Measurements from ENCODE around the gene APLF. TPM values are rescaled to one million over a fixed set of nuclear protein-coding genes. Genes with fewer than 3 reads are reported as not detected.

The APLF gene
- total RNA-seq: 1 to 10 TPM; 3.0 to 3.1 TPM

GRCh38 chr2:68467077-68467960 is at the start of gene APLF, which contains the start of gene FBXO48:
APLF (plus strand) TSS chr2:68467585; CDS start chr2:68467732, 147 bp downstream.
FBXO48 (minus strand) TSS chr2:68467294; CDS start chr2:68465145, 2,149 bp downstream.
- peak; percentile 99 for DNase-seq
- H3K4me1 Mint-ChIP-seq (ENCODE audit: low read depth): peaks cover 44% of the 10 kb centered on the region
- peak within 1 kb of the TSS; percentile 97 for H3K4me3 Mint-ChIP-seq
- H3K36me3 Mint-ChIP-seq: no peaks in the 10 kb centered on the region
- ChIA-PET CTCF (interaction anchor here (0.7 to 6.7 kb wide), 14 partner anchors 10 to 459 kb away, joined by 3 to 127 read pairs (median 4); partner anchors contain the start of gene ARHGAP25), POLR2A (interaction anchor here (0.6 to 2.1 kb wide), 8 partner anchors 19 to 440 kb away, joined by 3 to 10 read pairs (median 4); no protein-coding TSS in a partner anchor)
- intact Hi-C loops (cut with micrococcal nuclease): loop anchor here (1.0 to 5.0 kb wide), 13 partner anchors 26 to 1365 kb away; partner anchors contain the start of genes AAK1 and PNO1
- H3K27ac Mint-ChIP-seq: peak within 1 kb of the TSS; percentile 94
- H3K9me3 Mint-ChIP-seq: no peaks in the 10 kb centered on the region
- H3K27me3 Mint-ChIP-seq: no peaks in the 10 kb centered on the region

GRCh38 chr2:68417926-68418325 is 49.5 kb upstream of the APLF start:
- Mint-ChIP-seq H3K27me3 (peaks cover 3% of the 10 kb centered on the region), H3K36me3 (no peaks in the 10 kb centered on the region), H3K4me1 (ENCODE audit: low read depth) (peaks cover 11% of the 10 kb centered on the region), H3K27ac (no peak overlapping the region), H3K4me3 (no peak overlapping the region), H3K9me3 (no peaks in the 10 kb centered on the region)
- DNase-seq: no peak
- CTCF ChIA-PET: interaction anchor here (0.8 to 1.2 kb wide), 2 partner anchors 24 to 60 kb away, joined by 3 to 4 read pairs; no protein-coding TSS in a partner anchor
- intact Hi-C loops (cut with micrococcal nuclease): no loop called here
- POLR2A ChIA-PET: no interaction called here

GRCh38 chr2:68418419-68418818 is 49.0 kb upstream of the APLF start:
- ChIA-PET CTCF (interaction anchor here (1.2 kb wide), 1 partner anchor 60 kb away, joined by 3 read pairs; no protein-coding TSS in a partner anchor), POLR2A (no interaction called here)
- Mint-ChIP-seq H3K9me3 (no peaks in the 10 kb centered on the region), H3K4me1 (ENCODE audit: low read depth) (peaks cover 11% of the 10 kb centered on the region), H3K27me3 (peaks cover 3% of the 10 kb centered on the region), H3K36me3 (no peaks in the 10 kb centered on the region), H3K4me3 (no peak overlapping the region), H3K27ac (no peak overlapping the region)
- DNase-seq: no peak
- intact Hi-C loops (cut with micrococcal nuclease): no loop called here

GRCh38 chr2:68418855-68419254 is 48.5 kb upstream of the APLF start:
- H3K4me3 Mint-ChIP-seq: no peak overlapping the region
- POLR2A ChIA-PET: no interaction called here
- H3K4me1 Mint-ChIP-seq (ENCODE audit: low read depth): peaks cover 11% of the 10 kb centered on the region
- no peak for DNase-seq
- H3K27me3 Mint-ChIP-seq: peaks cover 3% of the 10 kb centered on the region
- intact Hi-C loops (cut with micrococcal nuclease): no loop called here
- CTCF ChIA-PET: interaction anchor here (0.7 to 1.2 kb wide), 2 partner anchors 23 to 61 kb away, joined by 3 read pairs; no protein-coding TSS in a partner anchor
- no peaks in the 10 kb centered on the region for H3K36me3 Mint-ChIP-seq
- no peak overlapping the region for H3K27ac Mint-ChIP-seq
- no peaks in the 10 kb centered on the region for H3K9me3 Mint-ChIP-seq

GRCh38 chr2:68420254-68420910 is 47.0 kb upstream of the APLF start:
- CTCF ChIA-PET: no interaction called here
- no peak overlapping the region for H3K4me3 Mint-ChIP-seq
- H3K4me1 Mint-ChIP-seq (ENCODE audit: low read depth): peaks cover 11% of the 10 kb centered on the region
- POLR2A ChIA-PET: no interaction called here
- DNase-seq: no peak
- H3K27ac Mint-ChIP-seq: no peak overlapping the region
- intact Hi-C loops (cut with micrococcal nuclease): no loop called here
- H3K27me3 Mint-ChIP-seq: peaks cover 3% of the 10 kb centered on the region
- no peaks in the 10 kb centered on the region for H3K36me3 Mint-ChIP-seq
- H3K9me3 Mint-ChIP-seq: no peaks in the 10 kb centered on the region

- DNase-seq: no peak
- no peaks in the 10 kb centered on the region for H3K9me3 Mint-ChIP-seq
- H3K36me3 Mint-ChIP-seq: no peaks in the 10 kb centered on the region
- peaks cover 18% of the 10 kb centered on the region for H3K4me1 Mint-ChIP-seq (ENCODE audit: low read depth)
- H3K4me3 Mint-ChIP-seq: no peak overlapping the region
- no peaks in the 10 kb centered on the region for H3K27me3 Mint-ChIP-seq
- intact Hi-C loops (cut with micrococcal nuclease): loop anchor here (1.0 to 2.0 kb wide), 4 partner anchors 17 to 62 kb away; no protein-coding TSS in a partner anchor
- H3K27ac Mint-ChIP-seq: no peak overlapping the region
- ChIA-PET POLR2A (no interaction called here), CTCF (interaction anchor here (1.1 kb wide), 1 partner anchor 42 kb away, joined by 3 read pairs; no protein-coding TSS in a partner anchor)
Observed at GRCh38 chr2:68423966-68424650, 43.3 kb upstream of the APLF start.

GRCh38 chr2:68425503-68425902 is 41.9 kb upstream of the APLF start:
- no peaks in the 10 kb centered on the region for H3K27me3 Mint-ChIP-seq
- no peak for DNase-seq
- no peaks in the 10 kb centered on the region for H3K9me3 Mint-ChIP-seq
- H3K4me1 Mint-ChIP-seq (ENCODE audit: low read depth): peaks cover 18% of the 10 kb centered on the region
- no peak overlapping the region for H3K4me3 Mint-ChIP-seq
- H3K27ac Mint-ChIP-seq: no peak overlapping the region
- ChIA-PET POLR2A (no interaction called here), CTCF (interaction anchor here (1.1 kb wide), 1 partner anchor 41 kb away, joined by 3 read pairs; no protein-coding TSS in a partner anchor)
- intact Hi-C loops (cut with micrococcal nuclease): loop anchor here (2.0 kb wide), 1 partner anchor 55 kb away; no protein-coding TSS in a partner anchor
- H3K36me3 Mint-ChIP-seq: no peaks in the 10 kb centered on the region

GRCh38 chr2:68426446-68426845 is 40.9 kb upstream of the APLF start:
- no peaks in the 10 kb centered on the region for H3K36me3 Mint-ChIP-seq
- POLR2A ChIA-PET: interaction anchor here (0.6 to 1.1 kb wide), 2 partner anchors 38 kb away, joined by 3 to 4 read pairs; no protein-coding TSS in a partner anchor

GRCh38 chr2:68426848-68427579 is 40.4 kb upstream of the APLF start:
- H3K36me3 Mint-ChIP-seq: no peaks in the 10 kb centered on the region
- no peaks in the 10 kb centered on the region for H3K27me3 Mint-ChIP-seq
- H3K4me3 Mint-ChIP-seq: no peak overlapping the region
- CTCF ChIA-PET: interaction anchor here (0.6 to 2.7 kb wide), 3 partner anchors 14 to 66 kb away, joined by 3 to 20 read pairs (median 4); no protein-coding TSS in a partner anchor
- H3K4me1 Mint-ChIP-seq (ENCODE audit: low read depth): peaks cover 17% of the 10 kb centered on the region
- no peak for DNase-seq
- POLR2A ChIA-PET: interaction anchor here (0.6 to 1.1 kb wide), 2 partner anchors 37 to 38 kb away, joined by 3 to 4 read pairs; no protein-coding TSS in a partner anchor
- H3K9me3 Mint-ChIP-seq: no peaks in the 10 kb centered on the region
- H3K27ac Mint-ChIP-seq: peak overlapping the region; percentile 72
- intact Hi-C loops (cut with micrococcal nuclease): no loop called here

More at GRCh38 chr2:68426446-68426845, 40.9 kb upstream of the APLF start:
- H3K4me3 Mint-ChIP-seq: no peak overlapping the region
- H3K9me3 Mint-ChIP-seq: no peaks in the 10 kb centered on the region
- CTCF ChIA-PET: interaction anchor here (0.6 to 2.7 kb wide), 3 partner anchors 15 to 66 kb away, joined by 3 to 20 read pairs (median 4); no protein-coding TSS in a partner anchor
- intact Hi-C loops (cut with micrococcal nuclease): no loop called here
- no peak overlapping the region for H3K27ac Mint-ChIP-seq
- no peaks in the 10 kb centered on the region for H3K27me3 Mint-ChIP-seq
- DNase-seq: no peak
- H3K4me1 Mint-ChIP-seq (ENCODE audit: low read depth): peaks cover 18% of the 10 kb centered on the region

- Mint-ChIP-seq H3K27ac (no peak overlapping the region), H3K4me3 (no peak overlapping the region), H3K9me3 (no peaks in the 10 kb centered on the region), H3K4me1 (ENCODE audit: low read depth) (peaks cover 16% of the 10 kb centered on the region), H3K36me3 (no peaks in the 10 kb centered on the region), H3K27me3 (no peaks in the 10 kb centered on the region)
- DNase-seq: no peak
- ChIA-PET POLR2A (no interaction called here), CTCF (interaction anchor here (0.7 to 2.7 kb wide), 2 partner anchors 13 to 38 kb away, joined by 3 to 20 read pairs; no protein-coding TSS in a partner anchor)
- intact Hi-C loops (cut with micrococcal nuclease): no loop called here
Observed at GRCh38 chr2:68428126-68428525, 39.3 kb upstream of the APLF start.

- Mint-ChIP-seq H3K36me3 (no peaks in the 10 kb centered on the region), H3K4me3 (no peak overlapping the region), H3K27ac (no peak overlapping the region), H3K27me3 (no peaks in the 10 kb centered on the region), H3K9me3 (no peaks in the 10 kb centered on the region), H3K4me1 (ENCODE audit: low read depth) (peaks cover 16% of the 10 kb centered on the region)
- intact Hi-C loops (cut with micrococcal nuclease): no loop called here
- DNase-seq: no peak
- ChIA-PET POLR2A (no interaction called here), CTCF (interaction anchor here (2.1 to 2.7 kb wide), 2 partner anchors 12 to 13 kb away, joined by 11 to 20 read pairs; no protein-coding TSS in a partner anchor)
Observed at GRCh38 chr2:68428746-68429145, 38.6 kb upstream of the APLF start.
